Uterus (tissue), 2 donors: Measurements from ENCODE around the gene SF3B2.

ENCODE experiments used
- POLR2A ChIP-seq, 2 donors: fragments of 450-650 bp; IDR thresholded peaks; one replicate each; pipeline ENCODE4 v1.6.1; 2016; ENCODE audit warnings: antibody characterized with exemption in 2 of 2, mild to moderate bottlenecking in 1 of 2, moderate library complexity in 1 of 2
- TF ChIP-seq, protein P1 (sequence below), 4 experiments: fragments of 200-600 bp in 2 of 4; fragments of 450-650 bp in 2 of 4; sonication (generic) in 2 of 4; IDR thresholded peaks; one replicate each; pipeline ENCODE4 v1.5.1; 2016 to 2019; ENCODE audit warnings: antibody characterized with exemption in 4 of 4, mild to moderate bottlenecking in 2 of 4, moderate library complexity in 1 of 4

DNA sequence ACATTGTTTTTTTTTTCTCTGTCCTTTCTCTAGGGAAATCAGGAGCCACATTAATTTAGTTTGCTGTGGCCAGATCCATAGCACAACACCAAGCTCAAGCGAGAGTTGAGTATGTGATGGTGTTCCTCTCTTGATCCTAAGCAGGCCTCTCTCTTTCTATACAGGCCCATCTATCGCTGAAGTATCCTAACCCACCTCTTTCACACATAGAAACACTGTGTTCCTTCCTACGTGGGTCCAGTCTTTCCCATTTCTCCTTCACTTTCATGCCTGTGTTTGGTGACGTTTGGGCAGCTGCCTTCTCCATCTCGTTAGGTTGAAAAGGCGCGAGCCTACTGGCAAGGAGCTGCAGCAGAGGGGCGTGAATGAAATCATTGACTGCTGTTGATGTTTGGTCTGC lies 20.4 kb downstream of the SF3B2 start:
- TF ChIP-seq, protein P1, sequence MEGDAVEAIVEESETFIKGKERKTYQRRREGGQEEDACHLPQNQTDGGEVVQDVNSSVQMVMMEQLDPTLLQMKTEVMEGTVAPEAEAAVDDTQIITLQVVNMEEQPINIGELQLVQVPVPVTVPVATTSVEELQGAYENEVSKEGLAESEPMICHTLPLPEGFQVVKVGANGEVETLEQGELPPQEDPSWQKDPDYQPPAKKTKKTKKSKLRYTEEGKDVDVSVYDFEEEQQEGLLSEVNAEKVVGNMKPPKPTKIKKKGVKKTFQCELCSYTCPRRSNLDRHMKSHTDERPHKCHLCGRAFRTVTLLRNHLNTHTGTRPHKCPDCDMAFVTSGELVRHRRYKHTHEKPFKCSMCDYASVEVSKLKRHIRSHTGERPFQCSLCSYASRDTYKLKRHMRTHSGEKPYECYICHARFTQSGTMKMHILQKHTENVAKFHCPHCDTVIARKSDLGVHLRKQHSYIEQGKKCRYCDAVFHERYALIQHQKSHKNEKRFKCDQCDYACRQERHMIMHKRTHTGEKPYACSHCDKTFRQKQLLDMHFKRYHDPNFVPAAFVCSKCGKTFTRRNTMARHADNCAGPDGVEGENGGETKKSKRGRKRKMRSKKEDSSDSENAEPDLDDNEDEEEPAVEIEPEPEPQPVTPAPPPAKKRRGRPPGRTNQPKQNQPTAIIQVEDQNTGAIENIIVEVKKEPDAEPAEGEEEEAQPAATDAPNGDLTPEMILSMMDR (IDR thresholded peaks at IDR 0.05), result no peak
- no peak for TF ChIP-seq POLR2A (IDR thresholded peaks at IDR 0.05)
